NT2/D1 (cell line): ENCODE data around the gene IGF2R.

Experiments used
- SUZ12 ChIP-seq: IDR thresholded peaks from 2 replicates; pipeline ENCODE4 v1.6.1; 2011; ENCODE audit not compliant: insufficient read length, insufficient read depth; ENCODE audit errors: extremely low read depth
- YY1 ChIP-seq: IDR thresholded peaks from 2 replicates; pipeline ENCODE4 v1.6.1; 2011; ENCODE audit not compliant: insufficient read length, insufficient read depth

DNA sequence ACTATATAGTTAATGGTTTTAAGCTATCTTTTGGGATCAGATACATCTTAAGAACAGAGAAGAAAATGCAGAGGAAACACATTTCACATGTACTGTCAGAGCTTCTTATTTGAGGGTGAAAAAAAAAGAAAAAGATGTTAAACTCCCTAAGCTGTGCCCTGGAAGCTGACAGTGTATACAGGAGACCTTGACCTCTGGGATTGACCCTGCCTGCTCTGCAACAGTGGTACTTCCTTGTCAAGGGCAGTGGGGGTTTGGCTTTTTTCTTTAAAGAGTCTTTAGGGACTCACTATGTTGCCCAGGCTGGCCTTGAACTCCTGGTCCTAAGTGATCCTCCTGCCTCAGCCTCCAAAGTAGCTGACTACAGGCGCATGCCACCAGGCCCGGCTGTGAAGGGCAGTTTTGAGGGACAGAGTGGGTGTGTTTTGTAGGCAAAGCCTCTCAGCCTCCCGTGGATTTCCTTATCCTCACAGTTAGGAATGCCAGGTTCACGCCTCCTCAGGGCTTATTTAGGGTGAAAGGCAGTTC, 92.1 kb downstream of the IGF2R start:
- no peak for TF ChIP-seq YY1
- no peak for TF ChIP-seq SUZ12
